B cell (primary cell): ENCODE results near the gene UMAD1. TPM values are rescaled to one million over a fixed set of nuclear protein-coding genes. Genes with fewer than 3 reads are reported as not detected.

Experiments
- ATAC-seq: fragments of 200-7000 bp; cut with Tn5 transposase; one replicate; pipeline ENCODE4 v1.10.0; 2021; ENCODE audit warnings: low read depth, mild to moderate bottlenecking, moderate number of reproducible peaks, moderate library complexity
- CTCF ChIA-PET: fragments of 350-600 bp; sonication (Branson Sonifier 250); formaldehyde crosslinking; loops from one replicate; lab custom pipeline; 2021; ENCODE audit warnings: antibody characterized with exemption, inconsistent platforms; lab: Charles Lee
- POLR2A ChIA-PET: fragments of 350-600 bp; sonication (Branson Sonifier 250); formaldehyde crosslinking; loops from one replicate; lab custom pipeline; 2021; ENCODE audit warnings: antibody characterized with exemption; lab: Charles Lee
- DNase-seq: peaks from one replicate; pipeline ENCODE4 v3.0.0; 2013
- H2AFZ ChIP-seq: 2 replicates; pipeline ENCODE4 v1.6.1; 2012; ENCODE audit warnings: mild to moderate bottlenecking, low read depth, low read length; ENCODE audit not compliant: insufficient read depth, poor library complexity, severe bottlenecking
- H3K27ac ChIP-seq, 2 donors: 1 replicate in 1 of 2; 2 replicates in 1 of 2; pipeline ENCODE4 v1.5.1; 2012 to 2013; ENCODE audit warnings: low read length in 2 of 2, mild to moderate bottlenecking in 2 of 2, moderate library complexity in 1 of 2
- H3K27me3 ChIP-seq, 4 experiments: fragments of 200-600 bp in 1 of 4; sonication (generic) in 1 of 4; replicated peaks in 1 of 4; 1 replicate in 2 of 4; 2 replicates in 2 of 4; pipeline versions ENCODE4 v1.6.1 to v1.7.0; 2013 to 2016; ENCODE audit warnings: low read length in 3 of 4, mild to moderate bottlenecking in 2 of 4, mixed read lengths in 1 of 4, moderate library complexity in 1 of 4; ENCODE audit not compliant: insufficient read depth in 4 of 4, control insufficient read depth in 3 of 4; ENCODE audit errors: control extremely low read depth in 1 of 4
- H3K36me3 ChIP-seq, 2 experiments: replicated peaks in 1 of 2; 1 replicate in 1 of 2; 2 replicates in 1 of 2; pipeline versions ENCODE4 v1.6.1 to v1.7.1; 2013; ENCODE audit warnings: low read length in 1 of 2; ENCODE audit not compliant: insufficient read depth in 2 of 2, control insufficient read depth in 1 of 2; ENCODE audit errors: control extremely low read depth in 1 of 2, extremely low read depth in 1 of 2
- H3K4me1 ChIP-seq, 2 donors: fragments of 200-600 bp in 1 of 2; sonication (generic) in 1 of 2; 1 replicate in 1 of 2; 2 replicates in 1 of 2; pipeline versions ENCODE4 v1.5.1 to v1.6.1; 2013 to 2017; ENCODE audit warnings: low read length in 2 of 2; ENCODE audit not compliant: control insufficient read depth in 2 of 2, insufficient read depth in 2 of 2
- H3K4me2 ChIP-seq: replicated peaks from 2 replicates; pipeline ENCODE3; 2012; ENCODE audit warnings: mild to moderate bottlenecking, low read depth, low read length; ENCODE audit not compliant: poor library complexity, severe bottlenecking
- H3K4me3 ChIP-seq, 5 experiments: fragments of 200-600 bp in 1 of 5; sonication (generic) in 1 of 5; 1 replicate in 3 of 5; 2 replicates in 2 of 5; pipeline versions ENCODE4 v1.5.1 to v1.7.0; 2011 to 2016; ENCODE audit warnings: low read length in 4 of 5, mild to moderate bottlenecking in 4 of 5, low read depth in 2 of 5, control low read depth in 1 of 5, moderate library complexity in 1 of 5; ENCODE audit not compliant: insufficient read depth in 1 of 5; ENCODE audit errors: control extremely low read depth in 1 of 5, extremely low read depth in 1 of 5
- H3K79me2 ChIP-seq: fragments of 200-600 bp; sonication (generic); one replicate; pipeline ENCODE4 v1.6.0; 2016; ENCODE audit warnings: low read length; ENCODE audit not compliant: control insufficient read depth, insufficient read depth
- H3K9ac ChIP-seq: fragments of 200-600 bp; sonication (generic); 2 replicates; pipeline ENCODE4 v1.6.1; 2017; ENCODE audit warnings: mild to moderate bottlenecking, low read length, moderate library complexity
- H3K9me3 ChIP-seq, 3 donors: one replicate each; pipeline versions ENCODE4 v1.6.1 to v1.7.1; 2013; ENCODE audit warnings: low read length in 2 of 3; ENCODE audit not compliant: control insufficient read depth in 2 of 3, insufficient read depth in 1 of 3; ENCODE audit errors: control extremely low read depth in 1 of 3
- H4K20me1 ChIP-seq: 2 replicates; pipeline ENCODE4 v1.6.0; 2012; ENCODE audit warnings: mild to moderate bottlenecking, low read length; ENCODE audit not compliant: insufficient read depth, control insufficient read depth, poor library complexity, severe bottlenecking
- H3K27ac Mint-ChIP-seq: one replicate; pipeline ENCODE4 v1.8.0; 2021; ENCODE audit warnings: mixed read lengths
- H3K27me3 Mint-ChIP-seq: one replicate; pipeline ENCODE4 v1.8.0; 2021; ENCODE audit warnings: mixed read lengths
- H3K4me1 Mint-ChIP-seq: one replicate; pipeline ENCODE4 v1.8.0; 2021; ENCODE audit warnings: mixed read lengths
- H3K4me3 Mint-ChIP-seq: one replicate; pipeline ENCODE4 v1.8.0; 2021; ENCODE audit warnings: mixed read lengths
- H3K9me3 Mint-ChIP-seq: one replicate; pipeline ENCODE4 v1.8.0; 2022; ENCODE audit warnings: mixed read lengths; ENCODE audit not compliant: insufficient read depth
- EZH2 ChIP-seq: IDR thresholded peaks from 2 replicates; pipeline ENCODE4 v1.6.1; 2012; ENCODE audit warnings: borderline replicate concordance, low read depth, mild to moderate bottlenecking, moderate library complexity, low read length; ENCODE audit not compliant: insufficient read depth, poor library complexity, severe bottlenecking
- WGBS: methylation state at CpG from one replicate; pipeline ENCODE4 v1.1.5; 2013; ENCODE audit warnings: missing lambda C conversion rate; ENCODE audit not compliant: insufficient coverage; 5-methylcytosine and 5-hydroxymethylcytosine counted together
- intact Hi-C: fragments of 100-400 bp; cut with micrococcal nuclease; formaldehyde crosslinking; loops from one replicate; pipeline ENCODE4 v1.10.0; 2022
- polyA plus RNA-seq: library from polyadenylated mRNA; depleted of rRNA; stranded (reverse); fragments of >200 nt; gene quantifications from 2 replicates; pipeline ENCODE4 v1.2.3, GENCODE V29; 2012
- total RNA-seq, 2 donors: library from RNA; stranded (reverse); fragments of 120-200 nt in 1 of 2; gene quantifications; 1 replicate in 1 of 2; 2 replicates in 1 of 2; pipeline versions ENCODE4 v1.2.3 to v1.2.4, GENCODE V29; 2013 to 2022
- TF ChIP-seq, protein P1 (sequence below): fragments of 200-600 bp; IDR thresholded peaks from one replicate; pipeline ENCODE4 v1.8.0; 2022; ENCODE audit warnings: antibody characterized with exemption, mild to moderate bottlenecking

UMAD1 gene
- total and polyA plus RNA-seq, 2 donors (not counting 1 experiment from before 2014, with no cell fraction given): 11.6 to 25.9 TPM

DNA sequence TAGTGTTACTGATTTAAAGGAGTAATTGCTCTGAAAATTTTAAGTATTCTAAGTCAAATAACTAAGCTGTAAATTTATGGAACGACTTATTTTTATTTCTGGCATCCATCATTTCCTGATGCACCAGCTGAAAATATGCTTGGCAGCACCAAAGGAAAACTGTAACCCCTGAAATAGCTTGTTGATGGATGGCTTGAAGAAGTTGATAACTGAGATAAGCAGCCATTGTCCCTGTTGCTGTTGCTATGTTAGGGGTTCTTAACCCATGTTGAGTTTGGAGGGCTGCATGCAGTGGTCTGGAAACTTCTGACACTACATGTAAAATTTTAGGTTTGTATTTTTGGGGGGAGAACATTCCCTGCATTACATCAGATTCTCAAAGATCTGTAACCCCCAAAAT, 47.2 kb downstream of the UMAD1 start:
- TF ChIP-seq EZH2: no peak
- Mint-ChIP-seq H3K27me3 (no peaks in the 10 kb centered on the region), H3K9me3 (no peaks in the 10 kb centered on the region), H3K4me1 (peaks cover 32% of the 10 kb centered on the region), H3K4me3 (peak overlapping the region; percentile 36), H3K27ac (no peak overlapping the region)
- Histone ChIP-seq H3K79me2 (peaks cover 26% of the 10 kb centered on the region), H3K4me2 (peak overlapping the region; percentile 29), H3K9me3 (no peaks in the 10 kb centered on the region), H3K4me1 (peaks cover 4 to 9% of the 10 kb centered on the region in 2 donors), H2AFZ (no peak overlapping the region), H4K20me1 (no peaks in the 10 kb centered on the region), H3K27ac (no peak overlapping the region), H3K27me3 (no peaks in the 10 kb centered on the region), H3K36me3 (peaks cover 0 to 2% of the 10 kb centered on the region in 2 experiments), H3K4me3 (no peak overlapping the region), H3K9ac (no peak overlapping the region)
- no peak for ATAC-seq
- POLR2A ChIA-PET: no interaction called here
- WGBS: no CpG with 5 or more reads among the region's 1 CpG
- no peak for DNase-seq
- CTCF ChIA-PET: interaction anchor here (1.0 to 1.5 kb wide), 4 partner anchors 348 to 529 kb away, joined by 3 to 6 read pairs (median 4); no protein-coding TSS in a partner anchor
- intact Hi-C loops: no loop called here

DNA sequence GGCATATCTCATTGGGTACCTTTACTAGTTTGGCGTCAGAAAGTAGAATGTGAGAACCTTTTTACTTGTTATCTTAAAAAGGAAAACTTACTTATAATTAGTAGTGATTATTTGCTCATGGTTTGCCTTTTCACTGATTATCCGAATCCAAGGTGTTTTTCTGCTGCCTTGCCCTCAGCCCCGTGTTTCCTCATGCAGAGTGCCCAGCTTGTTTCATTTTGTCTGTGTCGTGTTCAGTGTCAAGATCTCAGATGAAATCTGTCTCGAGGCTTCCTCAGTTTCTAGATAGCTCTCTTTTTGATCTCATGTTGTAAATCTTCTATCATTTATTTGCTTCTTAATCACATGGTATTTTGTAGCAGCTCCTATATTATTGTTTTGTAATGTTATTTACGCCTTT, 47.8 kb downstream of the UMAD1 start:
- Histone ChIP-seq H3K79me2 (peaks cover 23% of the 10 kb centered on the region), H2AFZ (no peak overlapping the region), H3K27me3 (no peaks in the 10 kb centered on the region), H3K9ac (peak overlapping the region; percentile 15), H3K9me3 (no peaks in the 10 kb centered on the region), H3K36me3 (peaks cover 0 to 2% of the 10 kb centered on the region in 2 experiments), H3K4me3 (no peak overlapping the region), H3K4me1 (peaks cover 4 to 9% of the 10 kb centered on the region in 2 donors), H4K20me1 (no peaks in the 10 kb centered on the region), H3K27ac (no peak overlapping the region), H3K4me2 (peak overlapping the region; percentile 29)
- peaks cover 27% of the 10 kb centered on the region for H3K4me1 Mint-ChIP-seq
- no peak for DNase-seq
- peak overlapping the region; percentile 34 for H3K27ac Mint-ChIP-seq
- ChIA-PET POLR2A (no interaction called here), CTCF (interaction anchor here (1.0 to 1.5 kb wide), 3 partner anchors 347 to 529 kb away, joined by 3 to 6 read pairs (median 3); no protein-coding TSS in a partner anchor)
- intact Hi-C loops: no loop called here
- peak overlapping the region; percentile 36 for H3K4me3 Mint-ChIP-seq
- 34% methylated on average over 2 of the region's 6 CpGs for WGBS
- no peak for ATAC-seq
- H3K27me3 Mint-ChIP-seq: no peaks in the 10 kb centered on the region
- TF ChIP-seq, protein P1, sequence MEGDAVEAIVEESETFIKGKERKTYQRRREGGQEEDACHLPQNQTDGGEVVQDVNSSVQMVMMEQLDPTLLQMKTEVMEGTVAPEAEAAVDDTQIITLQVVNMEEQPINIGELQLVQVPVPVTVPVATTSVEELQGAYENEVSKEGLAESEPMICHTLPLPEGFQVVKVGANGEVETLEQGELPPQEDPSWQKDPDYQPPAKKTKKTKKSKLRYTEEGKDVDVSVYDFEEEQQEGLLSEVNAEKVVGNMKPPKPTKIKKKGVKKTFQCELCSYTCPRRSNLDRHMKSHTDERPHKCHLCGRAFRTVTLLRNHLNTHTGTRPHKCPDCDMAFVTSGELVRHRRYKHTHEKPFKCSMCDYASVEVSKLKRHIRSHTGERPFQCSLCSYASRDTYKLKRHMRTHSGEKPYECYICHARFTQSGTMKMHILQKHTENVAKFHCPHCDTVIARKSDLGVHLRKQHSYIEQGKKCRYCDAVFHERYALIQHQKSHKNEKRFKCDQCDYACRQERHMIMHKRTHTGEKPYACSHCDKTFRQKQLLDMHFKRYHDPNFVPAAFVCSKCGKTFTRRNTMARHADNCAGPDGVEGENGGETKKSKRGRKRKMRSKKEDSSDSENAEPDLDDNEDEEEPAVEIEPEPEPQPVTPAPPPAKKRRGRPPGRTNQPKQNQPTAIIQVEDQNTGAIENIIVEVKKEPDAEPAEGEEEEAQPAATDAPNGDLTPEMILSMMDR: no peak
- TF ChIP-seq EZH2: no peak
- no peaks in the 10 kb centered on the region for H3K9me3 Mint-ChIP-seq
